GM19099 (cell line): ENCODE results near the gene PTPRO.

Experiments
- POLR2A ChIP-seq: IDR thresholded peaks from 3 replicates; pipeline ENCODE4 v1.6.1; 2011; ENCODE audit warnings: low read depth; ENCODE audit not compliant: insufficient read length; ENCODE audit errors: extremely low read depth

PTPRO gene

GRCh38 chr12:15322164-15323061, at the start of gene PTPRO:
PTPRO (plus strand) TSS chr12:15322508.
- no peak for TF ChIP-seq POLR2A

- TF ChIP-seq POLR2A = no peak
Observed at GRCh38 chr12:15273896-15274295, 48.4 kb upstream of the PTPRO start.

GRCh38 chr12:15274561-15274967, 47.7 kb upstream of the PTPRO start:
- no peak for TF ChIP-seq POLR2A

GRCh38 chr12:15276088-15276698, 46.1 kb upstream of the PTPRO start:
- no peak for TF ChIP-seq POLR2A

GRCh38 chr12:15278816-15279658, 43.3 kb upstream of the PTPRO start:
- TF ChIP-seq POLR2A = no peak

- TF ChIP-seq POLR2A = no peak
Observed at GRCh38 chr12:15280930-15281329, 41.4 kb upstream of the PTPRO start.

- TF ChIP-seq POLR2A = no peak
Observed at GRCh38 chr12:15289192-15289591, 33.1 kb upstream of the PTPRO start.

- no peak for TF ChIP-seq POLR2A
Observed at GRCh38 chr12:15293731-15294130, 28.6 kb upstream of the PTPRO start.

GRCh38 chr12:15299947-15300346, 22.4 kb upstream of the PTPRO start:
- TF ChIP-seq POLR2A = no peak

- no peak for TF ChIP-seq POLR2A
Observed at GRCh38 chr12:15304296-15304695, 18.0 kb upstream of the PTPRO start.

- no peak for TF ChIP-seq POLR2A
Observed at GRCh38 chr12:15306605-15307004, 15.7 kb upstream of the PTPRO start.

- no peak for TF ChIP-seq POLR2A
Observed at GRCh38 chr12:15307079-15307478, 15.2 kb upstream of the PTPRO start.

- no peak for TF ChIP-seq POLR2A
Observed at GRCh38 chr12:15318841-15319240, 3.5 kb upstream of the PTPRO start.

- no peak for TF ChIP-seq POLR2A
Observed at GRCh38 chr12:15320881-15321280, 1.4 kb upstream of the PTPRO start.

- TF ChIP-seq POLR2A = no peak
Observed at GRCh38 chr12:15323480-15323879, 1.2 kb downstream of the PTPRO start.

- TF ChIP-seq POLR2A = no peak
Observed at GRCh38 chr12:15329891-15330290, 7.6 kb downstream of the PTPRO start.

- TF ChIP-seq POLR2A = no peak
Observed at GRCh38 chr12:15334225-15334624, 11.9 kb downstream of the PTPRO start.
